Stimulated activated CD8-positive, alpha-beta memory T cell treated with anti-CD3 and anti-CD28 coated beads, Interleukin-12 subunit alpha, Interleukin-12 subunit beta, amount 100 ng/mL, for 24 hours (primary cell): ENCODE measurements around the gene SLC13A5.

Experiments
- DNase-seq: peaks from one replicate; pipeline ENCODE4 v3.0.0-alpha.2; 2020; ENCODE audit errors: extremely low read depth

Gene SLC13A5

GRCh38 chr17:6684460-6684783 is 28.7 kb downstream of the SLC13A5 start:
- DNase-seq = no peak

GRCh38 chr17:6683730-6684459 is 29.3 kb downstream of the SLC13A5 start:
- DNase-seq = no peak

- DNase-seq = no peak
Measured at GRCh38 chr17:6683081-6683684, 30.0 kb downstream of the SLC13A5 start.

GRCh38 chr17:6682339-6682738 is 30.8 kb downstream of the SLC13A5 start:
- no peak for DNase-seq

- no peak for DNase-seq
Measured at GRCh38 chr17:6681671-6682070, 31.5 kb downstream of the SLC13A5 start.

- no peak for DNase-seq
Measured at GRCh38 chr17:6681176-6681575, 32.0 kb downstream of the SLC13A5 start.

GRCh38 chr17:6679241-6679640 is 33.9 kb downstream of the SLC13A5 start:
- no peak for DNase-seq

- no peak for DNase-seq
Measured at GRCh38 chr17:6677946-6678345, 35.2 kb downstream of the SLC13A5 start.

- no peak for DNase-seq
Measured at GRCh38 chr17:6677158-6677831, 35.9 kb downstream of the SLC13A5 start.

- no peak for DNase-seq
Measured at GRCh38 chr17:6676802-6677157, 36.4 kb downstream of the SLC13A5 start.

- no peak for DNase-seq
Measured at GRCh38 chr17:6675201-6675825, 37.9 kb downstream of the SLC13A5 start.

GRCh38 chr17:6674586-6674985 is 38.6 kb downstream of the SLC13A5 start:
- DNase-seq = no peak

GRCh38 chr17:6671431-6671830 is 41.7 kb downstream of the SLC13A5 start:
- no peak for DNase-seq

GRCh38 chr17:6670999-6671398 is 42.2 kb downstream of the SLC13A5 start:
- DNase-seq = no peak

GRCh38 chr17:6670571-6670970 is 42.6 kb downstream of the SLC13A5 start:
- no peak for DNase-seq

GRCh38 chr17:6669479-6670212 is 43.5 kb downstream of the SLC13A5 start:
- no peak for DNase-seq

GRCh38 chr17:6668727-6669425 is 44.3 kb downstream of the SLC13A5 start:
- no peak for DNase-seq

- DNase-seq = no peak
Measured at GRCh38 chr17:6668219-6668618, 45.0 kb downstream of the SLC13A5 start.

GRCh38 chr17:6667516-6667915 is 45.7 kb downstream of the SLC13A5 start:
- DNase-seq = no peak

- DNase-seq = no peak
Measured at GRCh38 chr17:6666557-6666956, 46.6 kb downstream of the SLC13A5 start.

- no peak for DNase-seq
Measured at GRCh38 chr17:6666077-6666521, 47.1 kb downstream of the SLC13A5 start.
